ENCODE data around the gene PFDN2.

- TF ChIP-seq TCF12 (IDR thresholded peaks at IDR 0.05; ENCODE audit: low read depth, low read length): no peak
- TF ChIP-seq ZNF274 (IDR thresholded peaks at IDR 0.05; ENCODE audit: insufficient read depth, insufficient read length): no peak
- TF ChIP-seq CTCF (IDR thresholded peaks at IDR 0.05 in 2 of 3, conservative IDR thresholded peaks at IDR 0.05 in 1 of 3; ENCODE audit: control insufficient read depth in 2 of 3, extremely low read depth in 1 of 3, insufficient read depth in 1 of 3, low read depth in 3 of 3, low read length in 3 of 3): no peak
- no peak for TF ChIP-seq FOXK2 (IDR thresholded peaks at IDR 0.05)
- TF ChIP-seq ATF3 (IDR thresholded peaks at IDR 0.05; ENCODE audit: borderline replicate concordance, extremely low read depth, low read depth, low read length): no peak
- no peak for TF ChIP-seq BHLHE40 (IDR thresholded peaks at IDR 0.05; ENCODE audit: borderline replicate concordance in 1 of 2, low read depth in 2 of 2, low read length in 1 of 2)
- TF ChIP-seq POLR2A (IDR thresholded peaks at IDR 0.05; ENCODE audit: low read depth, low read length): peak; percentile 57; the same call in 1 of the 2 replicates
These were observed 49.3 kb downstream of the PFDN2 start for GRCh38 chr1:161068306-161069234.
